H1 (cell line): ENCODE measurements around the gene SSPN.

Source experiments
- BRCA1 ChIP-seq: IDR thresholded peaks from 2 replicates; pipeline ENCODE4 v1.6.1; 2012; ENCODE audit warnings: low read depth, low read length, improper control_type of control experiment
- CTCF ChIP-seq, 3 experiments: IDR thresholded peaks; 1 replicate in 2 of 3; 2 replicates in 1 of 3; pipeline versions ENCODE4 v1.5.1 to v1.6.1; 2011; ENCODE audit warnings: low read length in 3 of 3, mild to moderate bottlenecking in 3 of 3, inconsistent platforms in 2 of 3, low read depth in 1 of 3, moderate library complexity in 1 of 3; ENCODE audit not compliant: insufficient read depth in 1 of 3; ENCODE audit errors: control extremely low read depth in 1 of 3
- EP300 ChIP-seq, 2 experiments: IDR thresholded peaks; 1 replicate in 1 of 2; 2 replicates in 1 of 2; pipeline ENCODE4 v1.6.1; 2011 to 2012; ENCODE audit warnings: low read depth in 2 of 2, low read length in 2 of 2, mild to moderate bottlenecking in 2 of 2, borderline replicate concordance in 1 of 2, inconsistent platforms in 1 of 2, moderate library complexity in 1 of 2
- EZH2 ChIP-seq: fragments of 200-600 bp; sonication (generic); IDR thresholded peaks from 2 replicates; pipeline ENCODE4 v1.7.1; 2012; ENCODE audit warnings: low read depth, mild to moderate bottlenecking, moderate library complexity, low read length, inconsistent platforms; ENCODE audit not compliant: severe bottlenecking
- HDAC2 ChIP-seq, 2 experiments: fragments of 300-600 bp in 1 of 2; sonication (generic) in 1 of 2; IDR thresholded peaks; 2 replicates each; pipeline ENCODE4 v1.6.1; 2011 to 2012; ENCODE audit warnings: low read depth in 2 of 2, low read length in 2 of 2, mild to moderate bottlenecking in 2 of 2, moderate library complexity in 2 of 2, borderline replicate concordance in 1 of 2, inconsistent platforms in 1 of 2
- JUN ChIP-seq: IDR thresholded peaks from 2 replicates; pipeline ENCODE4 v1.6.1; 2011; ENCODE audit warnings: low read depth, mild to moderate bottlenecking, improper control_type of control experiment, low read length
- NRF1 ChIP-seq: IDR thresholded peaks from 2 replicates; pipeline ENCODE4 v1.6.1; 2011; ENCODE audit warnings: mild to moderate bottlenecking, low read depth, low read length, improper control_type of control experiment
- POLR2AphosphoS5 ChIP-seq: IDR thresholded peaks from 2 replicates; pipeline ENCODE4 v1.6.1; 2011; ENCODE audit warnings: low read depth, low read length
- RFX5 ChIP-seq: IDR thresholded peaks from 2 replicates; pipeline ENCODE4 v1.6.1; 2011; ENCODE audit warnings: low read depth, low read length, improper control_type of control experiment, borderline replicate concordance
- TAF1 ChIP-seq: IDR thresholded peaks from 2 replicates; pipeline ENCODE4 v1.6.1; 2011; ENCODE audit warnings: mild to moderate bottlenecking, low read depth, low read length
- TEAD4 ChIP-seq: IDR thresholded peaks from 2 replicates; pipeline ENCODE4 v1.6.1; 2012; ENCODE audit warnings: low read depth, low read length, inconsistent platforms, mixed read lengths
- ZNF274 ChIP-seq: IDR thresholded peaks from 2 replicates; pipeline ENCODE4 v1.7.0; 2012; ENCODE audit warnings: low read length, borderline replicate concordance; ENCODE audit errors: extremely low read depth

DNA sequence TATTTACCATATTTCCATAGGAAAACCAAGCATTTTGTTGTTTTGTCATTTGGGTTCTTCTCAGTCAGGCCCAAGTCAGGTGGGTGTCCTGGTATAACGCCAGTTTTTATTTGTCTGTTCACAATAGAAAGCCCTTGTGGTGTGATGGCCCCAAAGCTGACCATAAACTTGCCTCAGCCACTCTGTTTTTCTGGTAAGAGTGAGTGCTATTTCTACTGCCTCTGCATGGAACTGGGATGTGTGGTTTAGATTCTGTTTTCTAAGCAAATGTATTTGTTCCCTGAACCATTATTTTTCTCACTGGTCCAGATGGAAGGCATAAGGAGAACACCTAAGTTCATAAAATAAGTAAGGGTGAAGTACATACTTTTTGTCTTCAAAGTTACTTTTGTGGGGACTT, 1.8 kb upstream of the SSPN start:
- TF ChIP-seq CTCF (IDR thresholded peaks at IDR 0.05; ENCODE audit: control extremely low read depth in 1 of 3, insufficient read depth in 1 of 3, low read depth in 1 of 3, low read length in 3 of 3) (no peak), EZH2 (no peak), TEAD4 (no peak), POLR2AphosphoS5 (no peak), EP300 (IDR thresholded peaks at IDR 0.05; ENCODE audit: borderline replicate concordance in 1 of 2, low read depth in 2 of 2, low read length in 2 of 2) (no peak), ZNF274 (no peak), HDAC2 (IDR thresholded peaks at IDR 0.05; ENCODE audit: borderline replicate concordance in 1 of 2, low read depth in 2 of 2, low read length in 2 of 2) (no peak), TAF1 (no peak), RFX5 (no peak), BRCA1 (no peak), NRF1 (no peak), JUN (no peak)
